C4-2B (cell line): ENCODE measurements around the gene SSC5D.

Experiments
- CTCF ChIP-seq: fragments of 450-650 bp; conservative IDR thresholded peaks from 2 replicates; pipeline ENCODE4 v1.5.1; 2017; ENCODE audit warnings: mild to moderate bottlenecking
- ZFX ChIP-seq: fragments of 450-650 bp; IDR thresholded peaks from 2 replicates; pipeline ENCODE4 v1.6.1; 2017

- no peak for TF ChIP-seq CTCF
- TF ChIP-seq ZFX, result no peak
Observed at GRCh38 chr19:55567708-55568328, 79.6 kb downstream of the SSC5D start.
